NCI-H446 treated with DMSO at 0.1 percent for 48 hours (cell line): ENCODE measurements around the gene OGFOD3.

Experiments
- DNase-seq: peaks from one replicate; lab custom pipeline; 2025; lab: John Stamatoyannopoulos, UW

The OGFOD3 gene

DNA sequence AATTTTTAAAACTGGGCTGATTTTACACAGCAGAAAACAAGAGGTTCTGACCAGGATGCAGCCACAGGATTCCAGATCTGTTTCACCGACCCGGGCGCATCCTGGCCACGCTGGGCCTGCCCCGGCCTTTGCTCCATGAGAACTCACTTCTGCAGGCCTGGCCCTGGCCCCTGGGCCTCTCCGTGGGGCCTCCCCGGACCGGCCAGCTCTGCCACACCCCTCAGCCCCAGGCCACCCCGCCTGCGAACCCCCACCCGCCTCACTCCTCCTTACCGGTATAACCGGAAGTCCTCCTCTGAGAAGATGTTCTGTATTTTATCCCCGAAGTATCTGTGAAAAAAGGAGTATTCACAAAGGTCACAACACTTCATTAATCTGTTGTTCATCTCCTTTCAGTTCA lies 13.3 kb downstream of the OGFOD3 start:
- DNase-seq: no peak

- DNase-seq: no peak
These were observed 14.4 kb downstream of the OGFOD3 start for GRCh38 chr17:82403662-82404660.

GRCh38 chr17:82402865-82403264 lies 15.5 kb downstream of the OGFOD3 start:
- no peak for DNase-seq

- no peak for DNase-seq
These were observed 17.6 kb downstream of the OGFOD3 start for GRCh38 chr17:82400830-82401229.

- no peak for DNase-seq
These were observed 18.2 kb downstream of the OGFOD3 start for GRCh38 chr17:82400206-82400605.

DNA sequence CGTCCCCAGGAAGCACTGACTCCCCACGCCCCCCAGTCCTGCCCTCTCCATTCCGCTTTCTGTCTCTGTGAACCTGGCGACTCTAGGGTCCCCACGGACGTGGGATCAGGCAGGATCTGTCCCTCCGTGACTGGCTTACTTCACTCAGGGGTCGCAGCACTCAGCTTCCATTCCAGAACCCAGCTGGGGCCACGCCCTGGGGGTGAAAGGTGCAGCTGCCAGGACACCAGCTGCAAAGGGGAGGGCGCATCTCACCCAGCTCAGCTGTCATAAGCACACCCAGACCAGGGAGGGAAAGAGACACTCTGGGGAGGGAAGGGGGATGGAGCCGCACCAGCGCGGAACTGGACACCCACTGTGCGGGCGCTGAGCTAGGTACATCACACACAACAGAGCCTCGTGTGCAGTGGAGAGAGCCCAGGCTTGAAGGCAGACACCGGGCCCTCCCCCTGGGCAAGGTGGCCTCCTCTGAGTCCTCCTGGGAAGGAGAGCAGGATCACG lies 18.7 kb downstream of the OGFOD3 start:
- no peak for DNase-seq

- peak; percentile 82 for DNase-seq
These were observed 19.3 kb downstream of the OGFOD3 start for GRCh38 chr17:82399041-82399441.

GRCh38 chr17:82397449-82398335 lies 20.7 kb downstream of the OGFOD3 start:
- no peak for DNase-seq

DNA sequence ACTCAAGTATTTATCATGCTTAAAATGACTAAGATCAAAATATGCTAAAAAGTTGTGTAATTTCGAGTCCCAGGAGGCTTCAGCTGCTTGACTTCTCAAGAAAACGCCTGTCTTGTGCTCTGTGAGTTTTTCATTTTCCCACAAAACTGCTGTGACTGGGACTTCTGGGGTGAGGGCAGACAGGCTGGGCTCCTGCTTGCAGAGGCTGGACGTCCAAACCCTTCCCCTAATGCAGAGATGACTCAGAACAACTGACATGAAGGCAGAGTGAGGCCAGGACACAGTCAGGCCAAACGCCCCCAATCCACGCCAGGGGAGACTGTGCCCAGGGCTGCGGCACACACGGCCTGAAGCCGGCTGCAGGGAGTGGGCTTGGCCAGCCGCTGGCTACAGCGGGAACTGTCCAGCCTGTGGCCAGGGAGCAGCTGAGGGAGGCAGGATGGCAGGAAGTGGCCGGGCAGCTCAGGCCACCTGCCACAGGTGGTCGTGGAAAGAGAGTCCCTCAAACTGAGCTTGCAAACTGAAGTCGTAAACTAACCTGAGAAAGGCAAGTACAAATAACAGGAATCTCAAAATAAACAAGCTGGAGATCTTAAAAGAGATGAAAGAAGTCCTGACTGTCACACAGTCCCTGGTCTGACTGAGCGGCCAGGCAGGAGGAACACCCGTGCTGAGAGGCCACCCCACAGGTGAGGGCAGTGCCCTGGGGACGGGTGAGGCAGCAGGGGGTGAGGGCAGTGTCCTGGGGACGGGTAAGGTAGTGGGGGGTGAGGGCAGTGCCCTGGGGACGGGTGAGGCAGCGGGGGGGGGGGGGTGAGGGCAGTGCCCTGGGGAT lies 21.6 kb downstream of the OGFOD3 start:
- DNase-seq: no peak

- DNase-seq: no peak
These were observed 24.1 kb downstream of the OGFOD3 start for GRCh38 chr17:82394278-82394677.

DNA sequence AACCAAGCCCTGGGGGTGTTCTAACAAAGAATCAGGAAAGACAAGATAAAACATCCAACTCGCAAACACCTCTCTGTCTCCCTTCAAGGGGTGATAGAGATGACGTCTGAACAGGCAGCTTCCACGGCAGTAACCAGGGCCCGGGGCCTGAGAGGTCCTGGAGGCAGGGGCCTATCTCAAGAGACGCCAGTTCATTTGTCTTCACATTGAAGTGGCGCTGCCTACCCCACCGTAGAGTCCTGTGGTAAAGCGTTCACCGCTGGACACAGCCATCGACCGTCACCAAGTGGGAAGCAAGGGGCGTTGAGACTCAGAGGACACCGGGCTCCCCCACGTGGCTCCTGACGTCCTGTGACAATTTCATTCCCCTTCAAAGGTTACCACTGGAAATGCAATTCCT lies 25.4 kb downstream of the OGFOD3 start:
- no peak for DNase-seq

GRCh38 chr17:82392209-82392920 lies 26.0 kb downstream of the OGFOD3 start:
- no peak for DNase-seq

GRCh38 chr17:82391496-82392066 lies 26.8 kb downstream of the OGFOD3 start:
- no peak for DNase-seq

DNA sequence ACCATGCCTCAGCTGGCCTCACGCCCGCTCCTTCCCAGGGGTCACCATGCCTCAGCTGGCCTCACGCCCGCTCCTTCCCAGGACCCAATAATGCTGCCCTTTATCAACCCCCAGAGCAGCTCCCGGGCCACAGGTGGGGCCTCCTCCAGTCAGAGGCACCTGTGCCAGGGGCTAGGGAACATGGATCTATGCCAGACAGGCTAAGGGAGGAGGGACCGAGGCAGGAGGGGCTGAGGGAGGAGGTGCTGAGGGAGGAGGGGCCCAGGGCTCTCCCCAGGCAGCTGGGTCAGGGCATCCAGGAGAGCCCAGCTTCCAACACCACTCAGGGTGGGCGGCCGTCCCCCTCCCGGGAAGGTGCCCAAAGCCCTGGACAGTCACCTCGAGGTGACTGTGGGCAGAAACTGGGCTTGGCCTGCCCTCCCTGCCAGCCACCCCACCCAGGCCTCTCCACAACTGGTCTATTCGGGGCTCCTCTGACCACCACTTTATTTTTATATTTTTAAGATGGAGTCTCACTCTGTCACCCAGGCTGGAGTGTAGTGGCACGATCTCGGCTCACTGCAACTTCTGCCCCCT lies 27.4 kb downstream of the OGFOD3 start:
- no peak for DNase-seq

GRCh38 chr17:82390015-82390859 lies 28.1 kb downstream of the OGFOD3 start:
- no peak for DNase-seq

- no peak for DNase-seq
These were observed 29.0 kb downstream of the OGFOD3 start for GRCh38 chr17:82389379-82389778.

- no peak for DNase-seq
These were observed 29.5 kb downstream of the OGFOD3 start for GRCh38 chr17:82388922-82389283.

DNA sequence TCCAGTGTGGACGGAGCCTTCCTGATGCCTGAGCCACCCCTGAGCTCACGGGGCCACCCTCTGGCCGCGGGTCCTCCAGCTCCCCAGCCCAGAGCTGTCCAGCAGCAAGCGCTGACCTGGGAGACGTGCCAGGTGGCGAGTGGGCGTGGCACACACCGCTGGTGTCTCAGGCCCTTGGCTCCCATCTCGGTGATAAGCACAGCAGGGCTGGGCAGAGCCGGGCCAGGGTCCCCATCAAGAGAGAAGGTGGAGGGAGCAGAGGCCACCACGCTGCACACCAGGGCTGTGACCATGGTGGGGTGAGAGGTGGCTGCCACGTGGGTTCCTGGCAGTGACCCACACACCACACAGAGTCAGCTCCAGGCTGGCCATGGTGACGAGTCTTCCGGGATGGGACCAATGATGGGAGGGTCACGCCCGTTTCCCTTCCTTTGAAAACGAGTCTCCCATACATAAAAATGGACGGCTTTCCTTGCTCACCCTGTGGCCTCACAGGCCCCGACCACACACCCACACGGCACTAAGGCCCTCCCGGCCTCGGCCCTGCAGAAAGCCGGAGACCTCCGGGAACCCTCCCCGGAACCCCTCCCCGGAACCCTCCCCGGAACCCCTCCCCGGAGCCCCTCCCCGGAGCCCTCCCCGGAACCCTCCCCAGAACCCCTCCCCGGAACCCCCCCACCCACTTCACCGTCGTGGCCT lies 30.0 kb downstream of the OGFOD3 start:
- DNase-seq: no peak

- DNase-seq: no peak
These were observed 30.7 kb downstream of the OGFOD3 start for GRCh38 chr17:82387705-82388106.
